GM18868 (cell line): ENCODE measurements around the gene PCDHA9.
"Not testable (repeated sequence)": the region's sequence is repeated elsewhere in the genome, so short reads cannot be mapped to it uniquely, and the experiment has no call there.

Experiments used
- ATAC-seq: cut with Tn5 transposase; IDR thresholded peaks from one replicate; pipeline ENCODE4 v1.9.1; 2021; ENCODE audit warnings: mild to moderate bottlenecking, moderate library complexity; ENCODE audit not compliant: unreplicated experiment

Gene PCDHA9

GRCh38 chr5:140848139-140849102, at the start of gene PCDHA9:
TSS of gene PCDHA9 (plus strand) at chr5:140848382. CDS start at chr5:140848496, 114 bp downstream.
- ATAC-seq: not testable (repeated sequence)

GRCh38 chr5:140800816-140801493, 47.2 kb upstream of the PCDHA9 start, which contains the start of gene PCDHA3:
TSS of gene PCDHA3 (plus strand) at chr5:140801057.
- no peak for ATAC-seq

GRCh38 chr5:140801494-140801841, 46.7 kb upstream of the PCDHA9 start:
- no peak for ATAC-seq

- ATAC-seq: not testable (repeated sequence)
Measured at GRCh38 chr5:140802381-140802780, 45.8 kb upstream of the PCDHA9 start.

- ATAC-seq: no peak
Measured at GRCh38 chr5:140802781-140803271, 45.4 kb upstream of the PCDHA9 start.

- no peak for ATAC-seq
Measured at GRCh38 chr5:140806834-140807775, 41.1 kb upstream of the PCDHA9 start, which contains the start of gene PCDHA4. TSS of gene PCDHA4 (plus strand) at chr5:140807068.

GRCh38 chr5:140808241-140808888, 39.8 kb upstream of the PCDHA9 start:
- ATAC-seq: not testable (repeated sequence)

- ATAC-seq: no peak
Measured at GRCh38 chr5:140808889-140809291, 39.3 kb upstream of the PCDHA9 start.

GRCh38 chr5:140821375-140822280, 26.6 kb upstream of the PCDHA9 start, which contains the start of gene PCDHA5:
TSS of gene PCDHA5 (plus strand) at chr5:140821613.
- ATAC-seq: no peak

GRCh38 chr5:140822281-140822629, 25.9 kb upstream of the PCDHA9 start:
- no peak for ATAC-seq

- ATAC-seq: not testable (repeated sequence)
Measured at GRCh38 chr5:140822969-140823368, 25.2 kb upstream of the PCDHA9 start.

GRCh38 chr5:140823475-140823874, 24.7 kb upstream of the PCDHA9 start:
- no peak for ATAC-seq

GRCh38 chr5:140827704-140828361, 20.3 kb upstream of the PCDHA9 start, which contains the start of gene PCDHA6:
TSS of gene PCDHA6 (plus strand) at chr5:140827960. CDS start at chr5:140828092, 132 bp downstream.
- ATAC-seq: no peak

GRCh38 chr5:140828362-140828737, 19.8 kb upstream of the PCDHA9 start:
- no peak for ATAC-seq

GRCh38 chr5:140829511-140830501, 18.4 kb upstream of the PCDHA9 start:
- ATAC-seq: not testable (repeated sequence)

- no peak for ATAC-seq
Measured at GRCh38 chr5:140833993-140834392, 14.2 kb upstream of the PCDHA9 start, which contains the start of gene PCDHA7. TSS of gene PCDHA7 (plus strand) at chr5:140834269. CDS start at chr5:140834384, 115 bp downstream.

- ATAC-seq: not testable (repeated sequence)
Measured at GRCh38 chr5:140834439-140835008, 13.7 kb upstream of the PCDHA9 start.
